Nephron progenitor cell (in vitro differentiated cells): ENCODE measurements around the gene CTNND2.

ENCODE experiments used
- DNase-seq: peaks from one replicate; pipeline ENCODE4 v3.0.0; 2021
- H3K27ac Mint-ChIP-seq: 2 replicates; pipeline ENCODE4 v1.8.0; 2021; ENCODE audit warnings: mild to moderate bottlenecking, moderate library complexity, mixed read lengths
- H3K27me3 Mint-ChIP-seq: 2 replicates; pipeline ENCODE4 v1.8.0; 2021; ENCODE audit warnings: mild to moderate bottlenecking, low read depth, mixed read lengths; ENCODE audit not compliant: poor library complexity
- H3K36me3 Mint-ChIP-seq: 2 replicates; pipeline ENCODE4 v1.8.0; 2021; ENCODE audit warnings: low read depth, mixed read lengths
- H3K4me1 Mint-ChIP-seq: 2 replicates; pipeline ENCODE4 v1.8.0; 2021; ENCODE audit warnings: mixed read lengths
- H3K4me3 Mint-ChIP-seq: 2 replicates; pipeline ENCODE4 v1.8.0; 2021; ENCODE audit warnings: mild to moderate bottlenecking, moderate library complexity, mixed read lengths
- H3K9me3 Mint-ChIP-seq: 2 replicates; pipeline ENCODE4 v1.8.0; 2021; ENCODE audit warnings: mild to moderate bottlenecking, moderate library complexity, mixed read lengths
- TF ChIP-seq, protein P1 (sequence below): fragments of 200-600 bp; sonication (generic); IDR thresholded peaks from 2 replicates; pipeline ENCODE4 v1.5.0; 2021; ENCODE audit warnings: antibody characterized with exemption

CTNND2 gene

GRCh38 chr5:11371021-11371420, 533.2 kb downstream of the CTNND2 start:
- TF ChIP-seq, protein P1, sequence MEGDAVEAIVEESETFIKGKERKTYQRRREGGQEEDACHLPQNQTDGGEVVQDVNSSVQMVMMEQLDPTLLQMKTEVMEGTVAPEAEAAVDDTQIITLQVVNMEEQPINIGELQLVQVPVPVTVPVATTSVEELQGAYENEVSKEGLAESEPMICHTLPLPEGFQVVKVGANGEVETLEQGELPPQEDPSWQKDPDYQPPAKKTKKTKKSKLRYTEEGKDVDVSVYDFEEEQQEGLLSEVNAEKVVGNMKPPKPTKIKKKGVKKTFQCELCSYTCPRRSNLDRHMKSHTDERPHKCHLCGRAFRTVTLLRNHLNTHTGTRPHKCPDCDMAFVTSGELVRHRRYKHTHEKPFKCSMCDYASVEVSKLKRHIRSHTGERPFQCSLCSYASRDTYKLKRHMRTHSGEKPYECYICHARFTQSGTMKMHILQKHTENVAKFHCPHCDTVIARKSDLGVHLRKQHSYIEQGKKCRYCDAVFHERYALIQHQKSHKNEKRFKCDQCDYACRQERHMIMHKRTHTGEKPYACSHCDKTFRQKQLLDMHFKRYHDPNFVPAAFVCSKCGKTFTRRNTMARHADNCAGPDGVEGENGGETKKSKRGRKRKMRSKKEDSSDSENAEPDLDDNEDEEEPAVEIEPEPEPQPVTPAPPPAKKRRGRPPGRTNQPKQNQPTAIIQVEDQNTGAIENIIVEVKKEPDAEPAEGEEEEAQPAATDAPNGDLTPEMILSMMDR = no peak
- Mint-ChIP-seq H3K9me3 (no peaks in the 10 kb centered on the region), H3K4me1 (no peaks in the 10 kb centered on the region), H3K4me3 (no peak overlapping the region), H3K36me3 (no peaks in the 10 kb centered on the region), H3K27me3 (peaks cover 9% of the 10 kb centered on the region), H3K27ac (no peak overlapping the region)
- no peak for DNase-seq

DNA sequence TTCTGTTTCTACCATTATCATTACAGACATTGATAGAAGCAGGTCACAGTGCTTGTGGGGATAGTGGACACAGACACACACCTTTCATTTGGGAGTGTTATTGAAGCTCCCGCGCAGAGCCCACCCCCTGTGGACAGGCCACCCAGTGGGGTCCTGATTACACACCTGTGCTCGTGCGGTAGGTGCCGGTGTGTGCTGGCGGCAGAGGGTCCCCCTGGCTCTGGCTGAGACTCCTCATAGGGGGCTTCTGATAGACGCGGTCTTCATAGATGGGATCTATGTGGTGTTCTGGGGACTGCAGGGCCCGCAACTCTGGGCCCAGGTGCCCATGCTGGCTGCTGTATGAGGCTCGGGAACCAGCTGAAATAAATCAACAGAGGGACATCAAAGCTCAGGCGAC, 539.7 kb downstream of the CTNND2 start:
- TF ChIP-seq, protein P1 = no peak
- no peaks in the 10 kb centered on the region for H3K4me1 Mint-ChIP-seq
- no peak overlapping the region for H3K4me3 Mint-ChIP-seq
- peaks cover 2% of the 10 kb centered on the region for H3K27me3 Mint-ChIP-seq
- no peak for DNase-seq
- H3K36me3 Mint-ChIP-seq = no peaks in the 10 kb centered on the region
- no peak overlapping the region for H3K27ac Mint-ChIP-seq
- no peaks in the 10 kb centered on the region for H3K9me3 Mint-ChIP-seq

DNA sequence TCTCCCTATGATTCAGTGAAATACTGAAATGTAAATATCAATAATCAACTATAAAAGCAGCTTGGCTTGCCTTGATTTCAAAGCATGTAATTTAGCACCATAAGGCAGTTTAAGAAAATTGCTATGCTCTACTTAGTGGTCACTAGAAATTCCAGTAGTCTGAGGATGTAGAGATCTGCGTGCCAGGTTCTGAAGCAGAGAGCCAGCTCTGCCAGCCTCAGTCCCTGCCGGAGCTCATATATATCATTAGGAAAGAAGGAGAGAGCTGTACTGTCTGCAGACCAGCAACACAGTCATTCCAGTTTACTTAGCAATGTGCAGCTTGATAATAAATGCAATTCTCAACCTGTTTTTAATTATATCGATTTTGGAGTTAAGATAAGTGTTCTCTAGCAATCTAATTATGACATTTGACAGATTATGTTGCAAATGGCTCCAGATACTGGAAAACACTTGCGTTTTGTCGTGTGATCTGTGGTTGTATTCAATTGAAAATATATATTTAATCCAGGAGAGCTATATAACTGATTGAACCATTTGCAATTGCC, 540.5 kb downstream of the CTNND2 start:
- Mint-ChIP-seq H3K27me3 (no peaks in the 10 kb centered on the region), H3K9me3 (no peaks in the 10 kb centered on the region), H3K27ac (no peak overlapping the region), H3K4me3 (no peak overlapping the region), H3K4me1 (no peaks in the 10 kb centered on the region), H3K36me3 (no peaks in the 10 kb centered on the region)
- TF ChIP-seq, protein P1 = no peak
- no peak for DNase-seq

DNA sequence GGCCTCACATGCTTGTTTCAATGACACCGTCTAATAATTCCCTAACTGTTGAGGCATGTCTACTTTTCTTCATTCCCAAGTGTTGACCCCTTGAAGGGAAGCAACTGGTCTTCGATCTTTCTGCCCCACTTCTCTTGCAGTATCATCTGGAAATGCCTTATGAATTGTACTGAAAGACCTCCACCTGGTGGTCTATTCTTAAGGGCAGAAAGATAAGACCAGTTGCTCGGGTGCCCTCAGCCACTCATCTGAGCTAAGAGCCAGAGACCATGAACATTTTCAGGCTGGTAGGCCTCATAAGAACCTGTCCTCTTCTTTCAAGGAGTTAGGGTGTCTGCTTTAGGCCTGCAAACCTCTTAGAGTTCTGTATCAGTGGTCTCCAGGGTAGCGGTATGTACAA, 542.5 kb downstream of the CTNND2 start:
- H3K36me3 Mint-ChIP-seq = no peaks in the 10 kb centered on the region
- H3K27me3 Mint-ChIP-seq = no peaks in the 10 kb centered on the region
- no peak overlapping the region for H3K27ac Mint-ChIP-seq
- no peak overlapping the region for H3K4me3 Mint-ChIP-seq
- no peaks in the 10 kb centered on the region for H3K9me3 Mint-ChIP-seq
- no peaks in the 10 kb centered on the region for H3K4me1 Mint-ChIP-seq
- DNase-seq = no peak
- TF ChIP-seq, protein P1 = no peak

GRCh38 chr5:11357928-11358327, 546.3 kb downstream of the CTNND2 start:
- H3K4me1 Mint-ChIP-seq = no peaks in the 10 kb centered on the region
- no peak overlapping the region for H3K4me3 Mint-ChIP-seq
- DNase-seq = no peak
- H3K36me3 Mint-ChIP-seq = no peaks in the 10 kb centered on the region
- no peak overlapping the region for H3K27ac Mint-ChIP-seq
- no peaks in the 10 kb centered on the region for H3K27me3 Mint-ChIP-seq
- TF ChIP-seq, protein P1 = no peak
- H3K9me3 Mint-ChIP-seq = peaks cover 5% of the 10 kb centered on the region

GRCh38 chr5:11355491-11355890, 548.8 kb downstream of the CTNND2 start:
- Mint-ChIP-seq H3K27me3 (no peaks in the 10 kb centered on the region), H3K27ac (no peak overlapping the region), H3K4me3 (no peak overlapping the region), H3K4me1 (no peaks in the 10 kb centered on the region), H3K36me3 (no peaks in the 10 kb centered on the region), H3K9me3 (peaks cover 5% of the 10 kb centered on the region)
- TF ChIP-seq, protein P1 = no peak
- no peak for DNase-seq
